ENCODE data around the gene TNNC1.

- TF ChIP-seq CTCF (IDR thresholded peaks at IDR 0.05; ENCODE audit: extremely low read depth in 1 of 2, insufficient read depth in 1 of 2, low read depth in 1 of 2, low read length in 2 of 2) = no peak
- TF ChIP-seq POLR2AphosphoS5 (IDR thresholded peaks at IDR 0.05; ENCODE audit: insufficient read depth, low read depth, low read length) = no peak
Measured at GRCh38 chr3:52502001-52502400, 48.2 kb upstream of the TNNC1 start.

Measured in endothelial cell of umbilical vein (primary cell).